HCT116 (cell line): Measurements from ENCODE around the gene ZNF592. TPM values are rescaled to one million over a fixed set of nuclear protein-coding genes. Genes with fewer than 3 reads are reported as not detected.

Experiments used
- ATAC-seq: fragments of 200-7000 bp; cut with Tn5 transposase; 2 replicates; pipeline ENCODE4 v1.9.1; 2020; ENCODE audit warnings: mild to moderate bottlenecking, moderate library complexity
- BruUV-seq: library from RNA; stranded (reverse); fragments of 400-500 nt; replicated peaks from 2 replicates; lab custom pipeline; 2021; lab: Mats Ljungman, UMichigan
- CTCF ChIA-PET: fragments of 300-600 bp; sonication (Branson Sonifier 250); formaldehyde crosslinking; loops from one replicate; lab custom pipeline; 2021; ENCODE audit warnings: antibody characterized with exemption; lab: Charles Lee
- POLR2A ChIA-PET: fragments of 300-600, 350-600 bp; sonication (Branson Sonifier 250); formaldehyde crosslinking; loops from one replicate; lab custom pipeline; 2021; ENCODE audit warnings: antibody characterized with exemption; lab: Charles Lee
- RAD21 ChIA-PET, 2 experiments: fragments of 300-600 bp; sonication (Branson Sonifier 250); formaldehyde crosslinking; loops; one replicate each; lab custom pipeline; 2023; ENCODE audit warnings: low total read pairs in 2 of 2; ENCODE audit not compliant: uncharacterized antibody in 2 of 2, unreplicated experiment in 2 of 2, low non-redundant PET in 1 of 2; lab: Charles Lee
- DNase-seq: peaks from one replicate; pipeline ENCODE4 v3.0.0-alpha.2; 2010; ENCODE audit warnings: low read depth, low spot score
- H2AFZ ChIP-seq: fragments of 200-600 bp; shearing (Covaris generic), sonication (generic); 2 replicates; pipeline ENCODE4 v1.6.1; 2017; ENCODE audit warnings: low read depth, mixed run types, mixed read lengths, antibody characterized with exemption, low read length; ENCODE audit not compliant: poor library complexity, severe bottlenecking
- H3K27ac ChIP-seq: 2 replicates; pipeline ENCODE4 v1.5.1; 2012; ENCODE audit warnings: low read depth, low read length
- H3K27me3 ChIP-seq: fragments of 200-600 bp; sonication (generic); 2 replicates; pipeline ENCODE4 v1.6.1; 2016; ENCODE audit warnings: mixed run types, low read length, mixed read lengths; ENCODE audit not compliant: insufficient read depth
- H3K36me3 ChIP-seq, 2 experiments: fragments of 200-500 bp in 1 of 2; fragments of 200-600 bp in 1 of 2; sonication (Bioruptor generic) in 1 of 2; sonication (generic) in 1 of 2; 2 replicates each; pipeline versions ENCODE4 v1.5.1 to v1.6.1; 2014 to 2016; ENCODE audit warnings: low read length in 2 of 2, inconsistent platforms in 1 of 2, mixed read lengths in 1 of 2, mixed run types in 1 of 2; ENCODE audit not compliant: insufficient read depth in 2 of 2, control insufficient read depth in 1 of 2
- H3K4me1 ChIP-seq, 2 experiments: fragments of 200-600 bp in 1 of 2; sonication (generic) in 1 of 2; 2 replicates each; pipeline versions ENCODE4 v1.5.1 to v1.6.1; 2012 to 2017; ENCODE audit warnings: low read length in 2 of 2, inconsistent platforms in 1 of 2, mild to moderate bottlenecking in 1 of 2, mixed read lengths in 1 of 2, mixed run types in 1 of 2, moderate library complexity in 1 of 2; ENCODE audit not compliant: insufficient read depth in 2 of 2, control insufficient read depth in 1 of 2
- H3K4me2 ChIP-seq: fragments of 200-600 bp; sonication (generic); 2 replicates; pipeline ENCODE4 v1.6.1; 2017; ENCODE audit warnings: mixed run types, low read length, mixed read lengths
- H3K4me3 ChIP-seq, 2 experiments: fragments of 200-600 bp in 1 of 2; sonication (generic) in 1 of 2; replicated peaks in 1 of 2; 2 replicates each; pipeline ENCODE4 v1.5.1; 2011 to 2016; ENCODE audit warnings: low read length in 2 of 2, control low read depth in 1 of 2, low read depth in 1 of 2, mild to moderate bottlenecking in 1 of 2, mixed read lengths in 1 of 2, mixed run types in 1 of 2
- H3K79me2 ChIP-seq: fragments of 200-600 bp; sonication (generic); 2 replicates; pipeline ENCODE4 v1.6.1; 2017; ENCODE audit warnings: mild to moderate bottlenecking, mixed run types, low read length, moderate library complexity, mixed read lengths; ENCODE audit not compliant: insufficient read depth
- H3K9ac ChIP-seq: fragments of 200-600 bp; sonication (generic); 2 replicates; pipeline ENCODE4 v1.6.1; 2016; ENCODE audit warnings: low read length, mixed read lengths
- H3K9me2 ChIP-seq: fragments of 200-600 bp; sonication (generic), shearing (Covaris generic); 2 replicates; pipeline ENCODE4 v1.6.1; 2017; ENCODE audit warnings: mixed run types, mild to moderate bottlenecking, moderate library complexity; ENCODE audit not compliant: insufficient read depth
- H3K9me3 ChIP-seq, 2 experiments: fragments of 200-500 bp in 1 of 2; fragments of 200-600 bp in 1 of 2; sonication (Bioruptor generic) in 1 of 2; sonication (generic) in 1 of 2; 2 replicates each; pipeline ENCODE4 v1.6.1; 2014 to 2017; ENCODE audit warnings: low read length in 2 of 2, mixed read lengths in 2 of 2, inconsistent platforms in 1 of 2, low read depth in 1 of 2, mild to moderate bottlenecking in 1 of 2, mixed run types in 1 of 2, moderate library complexity in 1 of 2; ENCODE audit not compliant: control insufficient read depth in 1 of 2, insufficient read depth in 1 of 2
- H4K20me1 ChIP-seq: fragments of 200-600 bp; sonication (generic), shearing (Covaris generic); 2 replicates; pipeline ENCODE4 v1.6.1; 2017; ENCODE audit warnings: mixed run types, mild to moderate bottlenecking, moderate library complexity; ENCODE audit not compliant: insufficient read depth
- ATF3 ChIP-seq: IDR thresholded peaks from 2 replicates; pipeline ENCODE4 v1.6.1; 2012
- CBX3 ChIP-seq: IDR thresholded peaks from 2 replicates; pipeline ENCODE4 v1.6.1; 2012; ENCODE audit warnings: low read depth
- CTCF ChIP-seq, 3 experiments: fragments of 200-600 bp in 1 of 3; sonication (generic) in 1 of 3; IDR thresholded peaks in 2 of 3; conservative IDR thresholded peaks in 1 of 3; 2 replicates each; pipeline ENCODE4 v1.5.1; 2012 to 2017; ENCODE audit warnings: low read depth in 2 of 3, low read length in 2 of 3, antibody characterized with exemption in 1 of 3, borderline replicate concordance in 1 of 3, control low read depth in 1 of 3, mild to moderate bottlenecking in 1 of 3, mixed read lengths in 1 of 3, mixed run types in 1 of 3, moderate library complexity in 1 of 3; ENCODE audit not compliant: insufficient read depth in 1 of 3
- EGR1 ChIP-seq: IDR thresholded peaks from 2 replicates; pipeline ENCODE4 v1.6.1; 2012; ENCODE audit warnings: low read depth
- EZH2 ChIP-seq: fragments of 200-600 bp; sonication (generic); IDR thresholded peaks from 2 replicates; pipeline ENCODE4 v1.6.1; 2017; ENCODE audit warnings: antibody characterized with exemption, mixed run types
- EZH2phosphoT487 ChIP-seq: fragments of 200-600 bp; IDR thresholded peaks from 2 replicates; pipeline ENCODE4 v1.6.1; 2018; ENCODE audit warnings: antibody characterized with exemption, borderline replicate concordance
- FOSL1 ChIP-seq: IDR thresholded peaks from 2 replicates; pipeline ENCODE4 v1.6.1; 2012; ENCODE audit warnings: low read depth
- JUND ChIP-seq: IDR thresholded peaks from 2 replicates; pipeline ENCODE4 v1.6.1; 2012
- POLR2AphosphoS5 ChIP-seq: IDR thresholded peaks from 2 replicates; pipeline ENCODE4 v1.6.1; 2011; ENCODE audit warnings: mild to moderate bottlenecking, low read depth, low read length, moderate library complexity
- RAD21 ChIP-seq: IDR thresholded peaks from 2 replicates; pipeline ENCODE4 v1.6.1; 2012; ENCODE audit warnings: low read depth, mild to moderate bottlenecking
- SIN3A ChIP-seq: IDR thresholded peaks from 2 replicates; pipeline ENCODE4 v1.6.1; 2012; ENCODE audit warnings: low read depth
- SP1 ChIP-seq: IDR thresholded peaks from 2 replicates; pipeline ENCODE4 v1.6.1; 2012; ENCODE audit warnings: low read depth
- SRF ChIP-seq: IDR thresholded peaks from 2 replicates; pipeline ENCODE4 v1.6.1; 2012; ENCODE audit warnings: low read depth
- TCF7L2 ChIP-seq: IDR thresholded peaks from 2 replicates; pipeline ENCODE4 v1.7.0; 2011; ENCODE audit warnings: borderline replicate concordance, inconsistent platforms; ENCODE audit not compliant: insufficient read depth, insufficient read length; ENCODE audit errors: extremely low read depth
- YY1 ChIP-seq: IDR thresholded peaks from 2 replicates; pipeline ENCODE4 v1.6.1; 2011; ENCODE audit warnings: low read length, low read depth, moderate library complexity, mild to moderate bottlenecking; ENCODE audit not compliant: insufficient replicate concordance; ENCODE audit errors: extremely low read depth
- ZBTB33 ChIP-seq: IDR thresholded peaks from 2 replicates; pipeline ENCODE4 v1.6.1; 2011; ENCODE audit warnings: mild to moderate bottlenecking, low read length, moderate library complexity; ENCODE audit not compliant: insufficient replicate concordance; ENCODE audit errors: extremely low read depth
- ZFX ChIP-seq: fragments of 450-650 bp; IDR thresholded peaks from 2 replicates; pipeline ENCODE4 v1.6.1; 2017
- ZNF274 ChIP-seq: fragments of 200-500 bp; sonication (Bioruptor generic); IDR thresholded peaks from 2 replicates; pipeline ENCODE4 v1.6.1; 2014; ENCODE audit warnings: mild to moderate bottlenecking, low read depth, low read length, inconsistent platforms
- intact Hi-C: fragments of 100-400 bp; cut with micrococcal nuclease; formaldehyde crosslinking; loops from 2 replicates; pipeline ENCODE4 v1.10.0; 2022
- total RNA-seq: library from RNA; stranded (reverse); gene quantifications from one replicate; pipeline ENCODE4 v1.2.1, GENCODE V29; 2021; ENCODE audit not compliant: unreplicated experiment

Gene ZNF592
- total RNA-seq, 1 experiment from 2014 or later = 26.4 TPM

GRCh38 chr15:84847382-84847781 is 99.0 kb downstream of the ZNF592 start:
- peaks cover 0 to 19% of the 10 kb centered on the region in 2 experiments; a peak in 2 of 4 replicates for H3K9me3 ChIP-seq
- H3K4me1 ChIP-seq = no peaks in the 10 kb centered on the region
- H2AFZ ChIP-seq = no peak overlapping the region
- intact Hi-C loops = loop anchor here (10.0 kb wide), 1 partner anchor 197 kb away; no protein-coding TSS in a partner anchor
- ATAC-seq (no peak), DNase-seq (no peak)
- CTCF ChIA-PET = no interaction called here
- H3K4me2 ChIP-seq = no peak overlapping the region
- TF ChIP-seq EGR1 (no peak), CBX3 (peak; percentile 81; the same call in 1 of the 2 replicates), RAD21 (0 out of 2 replicates have a peak, but pooled peaks have one; percentile 8)
- RAD21 ChIA-PET = no interaction called here
- no peaks in the 10 kb centered on the region for H3K36me3 ChIP-seq
- no peaks in the 10 kb centered on the region for H3K9me2 ChIP-seq
- no peak overlapping the region for H3K27ac ChIP-seq
- no peak overlapping the region for H3K4me3 ChIP-seq
- BruUV-seq = no TSS peak
- no peaks in the 10 kb centered on the region for H3K79me2 ChIP-seq
- POLR2A ChIA-PET = no interaction called here
- no peaks in the 10 kb centered on the region for H4K20me1 ChIP-seq
- H3K27me3 ChIP-seq = no peaks in the 10 kb centered on the region
- no peak overlapping the region for H3K9ac ChIP-seq

- no peaks in the 10 kb centered on the region for H4K20me1 ChIP-seq
- H2AFZ ChIP-seq = no peak overlapping the region
- H3K4me1 ChIP-seq = peaks cover 4 to 7% of the 10 kb centered on the region in 2 experiments; a peak in 2 of 4 replicates
- ChIA-PET CTCF (interaction anchor here (2.2 kb wide), 1 partner anchor 26 kb away, joined by 7 read pairs; no protein-coding TSS in a partner anchor), RAD21 (no interaction called here), POLR2A (no interaction called here)
- DNase-seq (no peak), ATAC-seq (no peak)
- H3K9me3 ChIP-seq = peaks cover 0 to 7% of the 10 kb centered on the region in 2 experiments; a peak in 2 of 4 replicates
- H3K79me2 ChIP-seq = no peaks in the 10 kb centered on the region
- H3K4me2 ChIP-seq = no peak overlapping the region
- H3K4me3 ChIP-seq = no peak overlapping the region
- H3K9me2 ChIP-seq = no peaks in the 10 kb centered on the region
- intact Hi-C loops = no loop called here
- no peaks in the 10 kb centered on the region for H3K36me3 ChIP-seq
- no peak overlapping the region for H3K27ac ChIP-seq
- H3K9ac ChIP-seq = no peak overlapping the region
- no TSS peak for BruUV-seq
- no peaks in the 10 kb centered on the region for H3K27me3 ChIP-seq
- TF ChIP-seq FOSL1 (no peak), ATF3 (no peak), EZH2 (no peak), POLR2AphosphoS5 (no peak), ZBTB33 (no peak), EZH2phosphoT487 (no peak), SIN3A (no peak), ZFX (no peak), ZNF274 (no peak), SRF (no peak), YY1 (no peak), JUND (no peak), TCF7L2 (no peak), SP1 (no peak), CTCF (IDR thresholded peaks at IDR 0.05 in 2 of 3, conservative IDR thresholded peaks at IDR 0.05 in 1 of 3; ENCODE audit: borderline replicate concordance in 1 of 3, insufficient read depth in 1 of 3, low read depth in 2 of 3, low read length in 2 of 3) (no peak), RAD21 (no peak)
These were observed 103.8 kb downstream of the ZNF592 start for GRCh38 chr15:84852212-84852611.
